Activated CD4-positive, alpha-beta T cell treated with anti-CD3 and anti-CD28 coated beads for 24 hours (primary cell): ENCODE measurements around the gene ATP7A.
"Not testable (repeated sequence)": the region's sequence is repeated elsewhere in the genome, so short reads cannot be mapped to it uniquely, and the experiment has no call there.

Experiments used
- DNase-seq, 2 donors: peaks; one replicate each; pipeline ENCODE4 v3.0.0-alpha.2; 2020; ENCODE audit warnings: low read depth in 2 of 2

Gene ATP7A

GRCh38 chrX:77910108-77910840 is at the start of gene ATP7A:
Gene ATP7A (plus strand): TSS chrX:77910693. CDS start chrX:77971642, 60,949 bp downstream.
- DNase-seq, result peak; percentile 72 to 81

GRCh38 chrX:77875372-77875771 is 35.1 kb upstream of the ATP7A start:
- DNase-seq, result no peak

- DNase-seq, result not testable (repeated sequence)
Measured at GRCh38 chrX:77881418-77881817, 29.1 kb upstream of the ATP7A start.

GRCh38 chrX:77892887-77893286 is 17.6 kb upstream of the ATP7A start:
- no peak for DNase-seq

GRCh38 chrX:77893713-77894112 is 16.8 kb upstream of the ATP7A start:
- no peak for DNase-seq

- peak; percentile 68 to 73 for DNase-seq
Measured at GRCh38 chrX:77894921-77895886, 15.3 kb upstream of the ATP7A start, which contains the start of gene MAGT1. Gene MAGT1 (minus strand): TSS chrX:77895435. CDS start chrX:77895410, 25 bp downstream.

- peak in 1 of 2 donors; percentile 60 for DNase-seq
Measured at GRCh38 chrX:77899081-77899828, 11.2 kb upstream of the ATP7A start, which contains the start of gene COX7B. Gene COX7B (plus strand): TSS chrX:77899468. CDS start chrX:77899554, 86 bp downstream.

- DNase-seq, result no peak
Measured at GRCh38 chrX:77900688-77901087, 9.8 kb upstream of the ATP7A start.

GRCh38 chrX:77901506-77901905 is 9.0 kb upstream of the ATP7A start:
- no peak for DNase-seq

GRCh38 chrX:77917294-77917933 is 6.9 kb downstream of the ATP7A start:
- DNase-seq, result no peak

GRCh38 chrX:77918568-77918967 is 8.1 kb downstream of the ATP7A start:
- DNase-seq, result no peak

GRCh38 chrX:77919370-77919769 is 8.9 kb downstream of the ATP7A start:
- not testable (repeated sequence) for DNase-seq

GRCh38 chrX:77922787-77923186 is 12.3 kb downstream of the ATP7A start:
- DNase-seq, result no peak

- no peak for DNase-seq
Measured at GRCh38 chrX:77924320-77924859, 13.9 kb downstream of the ATP7A start.

- DNase-seq, result no peak
Measured at GRCh38 chrX:77925764-77926163, 15.3 kb downstream of the ATP7A start.

GRCh38 chrX:77930581-77930980 is 20.1 kb downstream of the ATP7A start:
- DNase-seq, result no peak

- DNase-seq, result no peak
Measured at GRCh38 chrX:77935886-77936285, 25.4 kb downstream of the ATP7A start.

- no peak for DNase-seq
Measured at GRCh38 chrX:77936299-77936698, 25.8 kb downstream of the ATP7A start.

GRCh38 chrX:77937291-77937690 is 26.8 kb downstream of the ATP7A start:
- no peak for DNase-seq

GRCh38 chrX:77938083-77938680 is 27.7 kb downstream of the ATP7A start:
- no peak for DNase-seq
